T-helper 22 cell (primary cell): ENCODE measurements around the gene PTK7.

Source experiments
- DNase-seq: peaks from one replicate; pipeline ENCODE4 v3.0.0-alpha.2; 2020; ENCODE audit warnings: low read depth

PTK7 gene

DNA sequence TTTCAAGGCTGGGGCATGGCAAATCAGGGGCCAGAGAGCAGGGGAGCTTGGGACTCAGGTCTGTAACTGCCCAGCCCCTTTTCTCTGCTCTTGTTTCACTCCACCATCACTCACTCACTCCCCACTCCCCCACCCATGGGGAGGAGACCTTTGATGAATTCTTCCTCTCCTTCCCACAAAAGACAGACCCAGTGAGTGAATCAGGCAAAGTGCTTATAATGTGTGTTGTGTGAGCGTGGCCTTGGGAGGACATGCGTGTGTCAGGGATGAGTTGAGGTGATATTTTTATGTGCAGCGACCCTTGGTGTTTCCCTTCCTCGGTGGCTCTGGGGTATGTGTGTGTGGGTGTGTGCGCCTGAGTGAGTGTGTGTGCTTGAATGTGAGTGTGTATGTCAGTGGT lies 104.9 kb downstream of the PTK7 start:
- no peak for DNase-seq

DNA sequence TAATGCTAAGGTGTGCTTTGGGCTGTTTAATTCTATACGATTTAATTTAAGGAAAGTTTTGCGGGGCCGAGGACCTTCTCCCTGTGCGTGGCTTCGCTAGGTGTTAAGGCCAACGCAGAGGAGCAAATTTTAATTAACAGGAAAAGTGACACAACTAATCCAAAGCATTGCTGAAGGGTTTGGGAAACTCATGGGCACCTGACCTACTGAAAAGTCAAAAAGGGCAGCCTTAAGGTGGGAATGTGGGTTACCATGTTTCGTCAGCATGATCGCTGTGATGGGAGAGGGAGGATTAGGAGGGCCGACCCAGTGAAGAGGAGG lies 105.5 kb downstream of the PTK7 start:
- no peak for DNase-seq

DNA sequence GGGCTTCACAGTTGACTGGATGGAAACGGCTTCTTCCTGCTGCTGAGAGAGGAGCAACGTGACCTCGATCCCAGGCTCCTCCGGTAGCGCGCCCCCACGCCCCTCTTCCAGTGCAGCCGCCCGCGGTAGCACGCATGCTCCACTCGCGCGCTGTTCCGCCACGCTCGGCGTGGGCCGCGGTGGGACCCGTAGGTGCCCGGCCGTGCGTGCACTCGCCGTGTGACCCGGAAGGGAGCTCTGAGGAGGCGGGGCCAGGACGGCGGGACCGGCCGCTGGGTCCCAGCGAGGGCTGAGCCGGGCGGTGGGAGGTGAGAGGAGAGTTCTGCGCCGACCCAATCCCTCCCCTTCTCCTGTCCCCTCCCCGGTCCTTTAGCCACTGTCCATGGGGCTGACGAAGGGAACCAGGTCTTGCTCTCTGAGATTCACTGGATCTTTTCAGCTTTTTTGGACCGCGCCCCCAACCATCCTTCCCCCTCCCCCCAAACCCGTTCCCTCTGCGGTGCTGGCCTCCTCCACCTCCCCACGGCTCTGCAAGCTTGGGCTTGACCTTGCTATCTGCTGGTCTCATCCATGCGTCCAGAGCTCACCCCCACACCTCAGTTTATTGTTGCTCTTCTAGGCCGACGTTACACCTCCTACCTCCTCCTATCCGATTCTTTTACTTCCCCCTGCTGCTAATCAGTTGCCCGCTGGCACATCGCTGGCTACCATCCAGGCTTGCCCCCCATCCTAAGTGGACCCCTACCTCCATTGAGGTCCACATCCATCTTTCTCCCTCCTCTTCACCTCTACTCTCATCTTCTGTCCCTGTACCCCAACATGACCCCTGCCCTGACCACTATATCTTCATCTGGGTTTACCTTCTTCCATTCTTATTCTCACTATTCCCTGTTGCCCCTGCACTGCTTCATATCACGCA lies 106.1 kb downstream of the PTK7 start, which contains the start of gene CUL9:
Gene CUL9 (plus strand): TSS at position 255 of the 919 bp plus-strand sequence. CDS start 2,115 bp downstream, outside the sequence.
- peak; percentile 70 for DNase-seq

DNA sequence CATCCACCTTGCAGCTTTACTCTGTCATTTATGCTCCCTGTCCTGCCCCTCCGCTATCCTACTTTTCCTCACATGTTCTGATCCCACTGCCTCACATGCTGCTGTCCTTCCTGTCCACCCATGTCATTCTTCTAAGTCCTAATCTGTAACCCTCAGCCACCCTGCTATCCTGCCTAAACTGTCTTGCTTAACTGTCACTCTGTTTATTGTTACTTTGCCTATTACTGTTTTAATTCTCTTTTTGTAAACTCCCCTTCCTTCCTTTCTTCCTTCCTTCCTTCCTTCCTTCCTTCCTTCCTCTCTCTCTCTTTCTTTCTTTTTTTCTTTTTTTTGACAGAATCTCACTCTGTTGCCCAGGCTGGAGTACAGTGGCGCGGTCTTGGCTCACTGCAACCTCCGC lies 107.3 kb downstream of the PTK7 start:
- no peak for DNase-seq

DNA sequence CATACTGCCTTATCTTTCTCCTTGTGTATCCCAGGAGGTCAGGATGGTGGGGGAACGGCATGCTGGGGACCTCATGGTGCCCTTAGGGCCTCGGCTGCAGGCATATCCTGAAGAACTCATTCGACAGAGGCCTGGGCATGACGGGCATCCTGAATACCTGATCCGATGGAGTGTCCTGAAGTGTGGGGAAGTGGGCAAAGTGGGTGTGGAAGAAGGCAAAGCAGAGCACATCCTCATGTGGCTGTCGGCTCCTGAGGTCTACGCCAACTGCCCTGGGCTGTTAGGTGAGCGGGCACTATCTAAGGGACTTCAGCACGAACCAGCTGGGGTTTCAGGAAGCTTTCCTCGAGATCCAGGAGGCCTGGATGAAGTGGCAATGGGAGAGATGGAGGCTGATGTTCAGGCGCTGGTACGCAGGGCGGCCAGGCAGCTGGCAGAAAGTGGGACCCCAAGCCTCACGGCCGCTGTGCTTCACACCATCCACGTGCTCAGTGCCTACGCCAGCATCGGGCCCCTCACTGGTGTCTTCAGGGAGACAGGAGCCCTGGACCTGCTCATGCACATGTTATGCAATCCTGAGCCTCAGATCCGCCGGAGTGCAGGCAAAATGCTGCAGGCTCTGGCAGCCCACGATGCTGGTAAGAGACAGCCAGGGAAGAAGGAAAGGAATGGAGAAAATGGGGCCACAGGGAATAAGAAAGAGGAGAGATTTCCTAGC lies 108.3 kb downstream of the PTK7 start:
- DNase-seq: no peak

DNA sequence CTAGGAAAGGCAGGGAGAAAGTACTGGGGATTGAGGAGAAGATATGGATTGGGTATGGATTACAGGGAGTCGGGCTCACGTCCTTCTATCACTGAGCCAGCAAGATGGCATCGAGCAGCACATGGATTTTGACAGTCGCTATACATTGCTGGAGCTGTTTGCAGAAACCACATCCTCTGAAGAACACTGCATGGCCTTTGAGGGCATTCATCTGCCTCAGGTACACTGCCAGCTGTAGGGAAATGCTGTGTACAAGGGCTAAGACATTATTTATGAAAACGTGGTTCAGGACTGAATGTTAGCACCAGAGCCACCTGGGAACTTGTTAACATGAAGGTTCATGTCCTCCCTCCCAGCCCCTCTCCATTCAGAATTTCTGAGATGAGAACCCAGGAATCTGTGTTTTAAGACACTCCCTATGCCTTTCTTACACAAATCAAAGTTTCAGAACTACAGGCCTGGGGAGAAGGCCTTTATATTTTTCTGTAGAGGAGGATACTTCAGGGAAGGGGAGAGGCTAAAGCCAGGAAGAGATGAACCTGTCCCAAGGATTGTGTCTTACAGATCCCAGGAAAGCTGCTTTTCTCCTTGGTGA lies 109.4 kb downstream of the PTK7 start:
- DNase-seq: no peak

DNA sequence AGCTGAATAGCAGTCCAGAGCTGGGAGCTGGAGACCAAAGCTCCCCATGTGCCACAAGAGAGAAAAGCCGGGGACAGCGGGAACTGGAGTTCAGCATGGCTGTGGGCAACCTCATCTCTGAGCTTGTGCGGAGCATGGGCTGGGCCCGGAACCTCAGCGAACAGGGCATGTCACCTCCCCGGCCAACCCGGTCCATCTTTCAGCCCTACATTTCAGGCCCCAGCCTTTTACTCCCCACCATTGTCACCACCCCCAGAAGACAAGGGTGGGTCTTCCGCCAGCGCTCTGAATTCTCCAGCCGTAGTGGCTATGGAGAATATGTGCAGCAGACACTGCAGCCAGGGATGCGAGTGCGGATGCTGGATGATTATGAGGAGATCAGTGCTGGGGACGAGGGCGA lies 109.9 kb downstream of the PTK7 start:
- DNase-seq: no peak

DNA sequence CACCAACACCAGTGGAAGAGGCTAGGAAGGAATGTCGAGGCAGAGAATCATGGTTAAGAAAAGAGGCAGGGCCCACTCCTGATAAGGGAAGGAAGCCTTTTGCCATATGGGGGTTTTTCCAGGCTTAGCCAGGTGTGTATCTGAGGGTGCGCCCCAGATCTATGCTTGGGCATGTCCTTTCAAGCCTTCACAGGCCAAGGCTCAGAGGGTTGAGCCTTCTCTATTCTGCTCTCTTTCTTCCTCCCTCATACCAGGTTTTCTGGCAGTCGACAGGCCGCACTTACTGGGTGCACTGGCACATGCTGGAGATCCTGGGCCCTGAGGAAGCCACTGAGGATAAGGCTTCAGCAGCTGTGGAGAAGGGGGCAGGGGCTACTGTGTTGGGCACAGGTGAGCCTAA lies 110.6 kb downstream of the PTK7 start:
- DNase-seq: no peak

DNA sequence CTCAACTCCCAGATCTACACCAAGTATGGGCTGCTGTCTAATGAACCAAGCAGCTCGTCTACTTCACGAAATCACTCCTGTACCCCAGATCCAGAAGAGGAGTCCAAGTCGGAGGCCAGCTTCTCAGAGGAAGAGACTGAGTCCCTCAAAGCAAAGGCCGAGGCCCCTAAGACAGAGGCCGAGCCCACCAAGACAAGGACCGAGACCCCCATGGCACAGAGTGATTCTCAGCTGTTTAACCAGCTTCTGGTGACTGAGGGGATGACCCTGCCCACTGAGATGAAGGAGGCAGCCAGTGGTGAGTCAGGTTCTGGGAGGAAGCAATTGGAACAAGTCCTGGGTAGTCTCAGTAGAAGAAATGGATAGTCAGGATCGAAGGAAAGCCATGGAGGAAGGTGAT lies 111.7 kb downstream of the PTK7 start:
- DNase-seq: no peak

DNA sequence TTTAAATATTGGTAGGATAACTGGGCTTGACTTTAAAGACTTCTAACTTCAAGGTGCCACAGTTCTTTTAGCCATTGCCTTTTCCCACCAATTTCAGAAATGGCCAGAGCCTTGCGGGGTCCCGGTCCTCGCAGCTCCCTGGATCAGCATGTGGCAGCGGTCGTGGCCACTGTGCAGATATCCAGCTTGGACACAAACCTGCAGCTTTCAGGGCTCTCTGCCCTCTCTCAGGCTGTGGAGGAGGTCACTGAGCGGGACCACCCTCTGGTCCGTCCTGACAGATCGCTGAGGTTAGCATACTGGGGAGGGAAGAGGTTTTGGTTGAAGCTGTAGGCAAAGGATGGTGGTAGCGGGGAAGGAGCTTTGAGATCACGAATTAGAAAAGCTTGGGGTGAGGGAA lies 112.3 kb downstream of the PTK7 start:
- DNase-seq: no peak

DNA sequence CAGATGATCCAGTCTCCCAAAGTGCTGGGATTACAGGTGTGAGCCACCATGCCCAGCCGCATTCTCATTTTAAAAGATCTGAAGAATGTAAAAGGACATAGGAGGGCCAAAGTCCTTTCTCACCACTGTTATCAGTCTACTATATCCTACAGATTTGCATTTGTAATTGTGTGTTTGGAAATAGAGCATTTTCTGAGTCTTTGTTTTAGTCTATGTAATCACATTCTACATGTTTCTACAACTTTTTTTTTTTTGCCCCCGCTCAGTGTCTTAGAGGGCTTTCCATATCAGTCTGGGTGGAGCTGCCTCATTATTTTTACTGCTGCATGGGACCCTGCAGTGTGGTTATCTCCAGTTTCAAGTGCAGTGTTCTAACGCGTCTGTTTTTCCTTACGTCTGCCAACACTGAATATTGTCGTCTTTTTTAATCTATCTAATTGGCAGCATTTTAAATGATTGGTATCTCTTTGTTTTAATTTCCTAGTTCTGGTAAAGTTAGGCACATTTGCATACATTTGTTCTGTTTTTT lies 113.7 kb downstream of the PTK7 start:
- DNase-seq: no peak

DNA sequence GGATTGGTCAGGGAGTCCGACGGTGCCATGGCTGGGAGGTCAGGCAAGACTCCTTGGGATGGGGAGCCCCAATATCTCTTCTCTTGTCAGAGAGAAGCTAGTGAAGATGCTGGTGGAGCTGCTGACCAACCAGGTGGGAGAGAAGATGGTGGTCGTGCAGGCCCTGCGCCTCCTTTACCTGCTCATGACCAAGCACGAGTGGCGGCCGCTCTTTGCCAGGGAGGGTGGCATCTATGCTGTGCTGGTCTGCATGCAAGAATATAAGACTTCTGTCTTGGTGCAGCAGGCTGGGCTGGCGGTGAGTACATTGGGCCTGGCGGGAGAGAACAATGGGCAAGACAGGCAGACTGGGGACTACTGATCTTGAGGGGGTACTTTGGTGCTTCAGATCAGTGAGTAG lies 116.8 kb downstream of the PTK7 start:
- DNase-seq: no peak

DNA sequence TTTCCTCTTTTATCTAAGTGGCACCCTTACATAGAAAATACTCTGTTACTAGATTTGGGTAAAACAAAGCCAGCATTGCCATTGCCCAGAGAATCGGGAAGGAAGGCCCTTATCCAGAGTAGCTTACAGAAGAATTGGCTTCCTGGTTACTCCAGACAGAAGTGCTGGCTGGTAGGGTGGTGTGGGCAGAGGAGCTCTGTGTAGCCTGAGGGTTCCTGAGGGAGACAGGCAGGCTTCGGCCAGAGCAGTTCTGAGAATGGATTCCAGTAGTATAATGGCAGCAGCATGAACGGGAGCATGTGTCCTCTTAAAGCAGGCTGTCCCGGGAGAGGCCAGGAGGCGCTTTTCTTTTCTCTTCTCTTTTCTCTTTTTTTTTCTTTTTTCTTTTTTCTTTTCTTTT lies 117.8 kb downstream of the PTK7 start:
- no peak for DNase-seq

DNA sequence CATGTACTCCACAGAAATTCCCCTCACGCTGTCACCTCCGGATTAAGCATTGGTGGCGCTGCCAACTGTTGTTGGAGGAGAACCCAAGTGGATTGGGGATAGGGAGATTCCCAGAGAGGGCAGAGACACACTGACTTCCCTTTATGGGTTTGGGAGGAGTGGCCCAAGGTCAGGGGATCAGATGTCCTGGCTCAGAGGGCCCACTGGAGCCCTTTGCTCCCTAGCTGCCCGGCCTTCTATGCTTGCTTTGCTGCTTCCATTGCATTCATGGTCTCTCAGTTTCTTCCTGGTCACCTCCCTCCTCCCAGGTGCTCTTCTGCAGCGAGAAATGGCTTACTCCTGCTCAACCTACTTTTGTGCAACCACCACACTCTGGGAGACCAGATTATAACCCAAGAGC lies 120.2 kb downstream of the PTK7 start:
- DNase-seq: no peak

DNA sequence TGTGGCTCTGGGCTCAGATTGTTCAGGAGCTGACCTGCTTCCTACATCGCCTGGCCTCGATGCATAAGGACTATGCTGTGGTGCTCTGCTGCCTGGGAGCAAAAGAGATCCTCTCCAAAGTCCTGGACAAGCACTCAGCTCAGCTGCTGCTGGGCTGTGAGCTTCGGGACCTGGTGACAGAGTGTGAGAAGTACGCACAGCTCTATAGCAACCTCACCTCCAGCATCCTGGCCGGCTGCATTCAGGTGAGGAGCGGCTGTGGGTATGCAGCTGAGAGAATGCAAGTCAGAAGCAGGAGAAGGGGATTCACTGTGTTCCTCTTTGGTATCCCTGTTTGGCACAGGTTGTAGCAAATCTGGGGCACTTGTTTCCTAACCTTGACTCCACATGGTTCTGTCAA lies 123.8 kb downstream of the PTK7 start:
- DNase-seq: no peak

DNA sequence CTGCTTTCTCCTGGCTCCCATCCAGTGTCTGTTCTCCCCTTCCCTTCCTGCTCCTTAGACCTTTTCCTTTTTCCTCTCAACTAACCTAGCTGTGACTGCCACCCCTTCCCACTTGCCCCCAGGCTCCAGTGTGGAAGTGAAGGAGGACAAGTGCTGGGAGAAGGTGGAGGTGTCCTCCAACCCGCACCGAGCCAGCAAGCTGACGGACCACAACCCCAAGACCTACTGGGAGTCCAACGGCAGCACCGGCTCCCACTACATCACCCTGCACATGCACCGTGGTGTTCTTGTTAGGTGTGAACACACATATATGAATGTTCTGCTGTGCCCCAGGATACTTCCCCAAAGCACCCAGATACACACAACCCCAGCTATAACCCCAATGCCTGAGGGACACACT lies 124.4 kb downstream of the PTK7 start:
- DNase-seq: no peak

DNA sequence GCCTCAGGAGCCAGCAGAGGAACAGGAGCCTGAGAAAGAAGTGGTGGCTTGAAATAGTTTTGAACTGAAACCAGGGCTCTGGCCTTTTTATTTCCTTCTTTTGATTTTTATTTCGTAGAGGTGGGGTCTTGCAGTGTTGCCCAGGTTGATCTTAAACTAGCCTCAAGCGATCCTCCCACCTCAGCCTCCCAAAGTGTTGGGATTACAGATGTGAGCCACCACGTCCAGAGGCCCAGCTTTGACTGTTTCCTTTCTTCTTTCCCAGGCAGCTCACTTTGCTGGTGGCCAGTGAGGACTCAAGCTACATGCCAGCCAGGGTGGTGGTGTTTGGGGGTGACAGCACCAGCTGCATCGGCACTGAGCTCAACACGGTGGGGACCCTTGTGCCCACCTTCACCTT lies 126.3 kb downstream of the PTK7 start:
- no peak for DNase-seq

DNA sequence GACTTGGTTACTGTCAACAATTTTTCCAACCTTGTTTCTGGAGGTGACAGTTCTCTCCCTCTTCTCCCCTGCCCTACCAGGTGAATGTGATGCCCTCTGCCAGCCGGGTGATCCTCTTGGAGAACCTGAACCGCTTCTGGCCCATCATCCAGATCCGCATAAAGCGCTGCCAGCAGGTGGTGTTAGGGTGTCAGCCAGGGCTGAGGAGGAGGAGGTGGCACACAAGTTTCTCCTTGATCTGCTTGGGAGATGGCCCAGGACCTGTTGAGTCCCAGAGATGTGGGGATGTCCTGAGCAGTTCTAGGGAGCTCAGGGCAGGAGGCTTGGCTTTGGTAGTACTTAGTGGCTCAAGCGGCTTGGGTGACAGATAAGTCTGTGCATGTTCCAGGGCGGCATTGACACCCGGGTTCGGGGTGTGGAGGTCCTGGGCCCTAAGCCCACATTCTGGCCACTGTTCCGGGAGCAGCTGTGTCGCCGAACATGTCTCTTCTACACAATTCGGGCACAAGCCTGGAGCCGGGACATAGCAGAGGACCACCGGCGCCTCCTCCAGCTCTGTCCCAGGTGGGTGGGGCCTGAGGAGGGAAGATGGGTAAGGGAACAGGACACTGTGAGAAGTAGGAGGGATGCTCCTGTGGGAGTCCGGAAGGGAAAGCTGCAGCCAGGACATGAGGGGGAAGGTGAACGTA lies 127.1 kb downstream of the PTK7 start:
- DNase-seq: no peak

DNA sequence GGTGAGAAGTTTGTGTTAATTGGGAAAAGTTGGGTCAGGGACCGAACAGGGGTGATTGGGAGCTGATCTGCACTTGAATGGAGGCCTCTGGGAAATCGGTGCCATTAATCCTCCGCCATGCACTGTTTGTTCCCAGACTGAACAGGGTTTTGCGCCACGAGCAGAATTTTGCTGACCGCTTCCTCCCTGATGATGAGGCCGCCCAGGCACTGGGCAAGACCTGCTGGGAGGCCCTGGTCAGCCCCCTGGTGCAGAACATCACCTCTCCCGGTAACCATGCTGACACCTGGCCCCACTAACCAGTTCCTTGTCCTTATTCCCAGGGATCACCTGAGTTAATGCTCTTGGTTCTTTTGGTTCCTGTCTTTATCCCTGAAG lies 127.6 kb downstream of the PTK7 start:
- no peak for DNase-seq

DNA sequence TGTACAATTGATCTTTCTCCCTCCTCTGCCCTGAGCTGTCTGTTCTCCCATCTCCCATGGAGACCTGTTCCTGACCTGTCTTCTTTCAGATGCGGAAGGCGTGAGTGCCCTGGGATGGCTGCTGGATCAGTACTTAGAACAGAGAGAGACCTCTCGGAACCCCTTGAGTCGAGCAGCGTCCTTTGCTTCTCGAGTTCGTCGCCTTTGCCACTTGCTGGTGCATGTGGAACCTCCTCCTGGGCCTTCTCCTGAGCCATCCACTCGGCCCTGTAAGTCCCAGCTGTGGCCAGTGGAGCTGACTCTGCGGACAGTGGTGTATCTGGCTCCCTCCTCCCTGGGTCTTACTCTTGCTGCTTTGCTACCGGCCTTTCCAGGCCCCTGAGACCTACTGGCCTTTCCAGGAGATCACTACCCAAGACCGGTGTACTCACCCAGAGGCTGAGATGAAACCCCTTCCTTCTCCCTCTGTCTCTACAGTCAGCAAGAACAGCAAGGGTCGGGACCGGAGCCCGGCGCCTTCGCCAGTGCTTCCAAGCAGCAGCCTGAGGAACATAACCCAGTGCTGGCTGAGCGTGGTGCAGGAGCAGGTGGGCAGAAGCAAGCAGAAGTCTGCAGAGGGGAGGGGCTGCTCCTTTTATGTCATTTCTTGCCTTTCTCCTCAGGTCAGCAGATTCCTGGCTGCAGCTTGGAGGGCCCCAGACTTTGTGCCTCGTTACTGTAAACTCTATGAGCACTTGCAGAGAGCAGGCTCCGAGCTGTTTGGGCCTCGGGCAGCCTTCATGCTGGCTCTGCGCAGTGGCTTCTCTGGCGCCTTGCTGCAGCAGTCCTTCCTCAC lies 128.4 kb downstream of the PTK7 start:
- DNase-seq: no peak

DNA sequence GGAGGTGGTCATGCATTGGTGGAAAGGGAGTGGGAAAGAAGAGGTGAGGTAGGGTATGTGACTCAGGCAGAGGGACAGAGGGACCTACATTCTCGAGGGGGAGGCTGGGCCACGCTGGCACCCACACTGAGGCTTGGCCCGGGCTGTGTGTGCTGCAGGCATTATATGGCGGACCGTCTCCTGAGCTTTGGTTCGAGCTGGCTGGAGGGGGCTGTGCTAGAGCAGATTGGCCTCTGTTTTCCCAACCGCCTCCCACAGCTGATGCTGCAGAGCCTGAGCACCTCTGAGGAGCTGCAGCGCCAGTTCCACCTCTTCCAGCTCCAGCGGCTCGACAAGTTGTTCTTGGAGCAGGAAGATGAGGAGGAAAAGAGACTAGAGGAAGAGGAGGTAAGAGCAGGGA lies 129.7 kb downstream of the PTK7 start:
- no peak for DNase-seq
